HepG2 (cell line): ENCODE data around the gene SLC38A3. TPM values are rescaled to one million over a fixed set of nuclear protein-coding genes. Genes with fewer than 3 reads are reported as not detected.

Experiments used
- IKZF4 ChIP-seq: sonication (generic); formaldehyde crosslinking; IDR thresholded peaks from 2 replicates; pipeline ENCODE4 v1.5.1; 2020; ENCODE audit warnings: borderline replicate concordance, mild to moderate bottlenecking, low read depth, missing genetic modification reagents; ENCODE audit errors: not compliant biosample characterization
- KDM4B ChIP-seq: sonication (generic); formaldehyde crosslinking; IDR thresholded peaks from 2 replicates; pipeline ENCODE4 v1.4.0; 2020; ENCODE audit warnings: missing genetic modification reagents
- MBNL3 ChIP-seq: fragments of 250-450 bp; sonication (Bioruptor Pico); conservative IDR thresholded peaks from 2 replicates; pipeline ENCODE4 v1.8.0; 2022; ENCODE audit warnings: mild to moderate bottlenecking, inconsistent platforms
- NR2C2 ChIP-seq: sonication (generic); formaldehyde crosslinking; IDR thresholded peaks from 2 replicates; pipeline ENCODE4 v1.4.0; 2020; ENCODE audit warnings: missing genetic modification reagents, mild to moderate bottlenecking, moderate library complexity, borderline replicate concordance
- POLR2AphosphoS5 ChIP-seq: IDR thresholded peaks from 2 replicates; pipeline ENCODE4 v1.6.1; 2012; ENCODE audit warnings: low read depth, low read length
- RAD21 ChIP-seq: fragments of 450-650 bp; formaldehyde crosslinking; IDR thresholded peaks from 2 replicates; pipeline ENCODE4 v1.5.0; 2020; ENCODE audit warnings: mild to moderate bottlenecking
- RBFOX2 ChIP-seq: fragments of 200-400 bp; formaldehyde crosslinking; IDR thresholded peaks from 2 replicates; pipeline ENCODE4 v1.6.1; 2017; ENCODE audit warnings: low read depth, mild to moderate bottlenecking, low read length
- SKI ChIP-seq: fragments of 450-650 bp; IDR thresholded peaks from one replicate; pipeline ENCODE4 v1.6.1; 2018; ENCODE audit warnings: mild to moderate bottlenecking; ENCODE audit not compliant: partially characterized antibody
- SOX5 ChIP-seq: IDR thresholded peaks from 2 replicates; pipeline ENCODE4 v1.6.1; 2016; ENCODE audit warnings: borderline replicate concordance
- SOX6 ChIP-seq, 2 experiments: fragments of 450-650 bp in 1 of 2; sonication (generic) in 1 of 2; formaldehyde crosslinking in 1 of 2; IDR thresholded peaks; 2 replicates each; pipeline versions ENCODE4 v1.4.0 to v1.6.1; 2017 to 2020; ENCODE audit warnings: antibody characterized with exemption in 1 of 2, mild to moderate bottlenecking in 1 of 2, missing genetic modification reagents in 1 of 2
- SP2 ChIP-seq: sonication (generic); formaldehyde crosslinking; IDR thresholded peaks from 2 replicates; pipeline ENCODE4 v1.5.1; 2020; ENCODE audit warnings: mild to moderate bottlenecking, missing genetic modification reagents
- ZFP36 ChIP-seq: fragments of 150-350 bp; IDR thresholded peaks from 2 replicates; pipeline ENCODE4 v1.6.1; 2018; ENCODE audit warnings: borderline replicate concordance, low read length, low read depth; ENCODE audit not compliant: partially characterized antibody
- ZNF274 ChIP-seq: sonication (generic); formaldehyde crosslinking; IDR thresholded peaks from 2 replicates; pipeline ENCODE4 v1.5.1; 2020; ENCODE audit warnings: mild to moderate bottlenecking, missing genetic modification reagents
- ZNF432 ChIP-seq: sonication (generic); formaldehyde crosslinking; IDR thresholded peaks from 2 replicates; pipeline ENCODE4 v1.5.0; 2020; ENCODE audit warnings: missing genetic modification reagents, mild to moderate bottlenecking, borderline replicate concordance
- ZNF737 ChIP-seq: sonication (generic); formaldehyde crosslinking; IDR thresholded peaks from 2 replicates; pipeline ENCODE4 v1.5.0; 2020; ENCODE audit warnings: missing genetic modification reagents, mild to moderate bottlenecking, borderline replicate concordance
- ZNF784 ChIP-seq: sonication (generic); formaldehyde crosslinking; IDR thresholded peaks from 2 replicates; pipeline ENCODE4 v1.5.1; 2020; ENCODE audit warnings: missing genetic modification reagents, mild to moderate bottlenecking, borderline replicate concordance
- ZNF841 ChIP-seq: sonication (generic); formaldehyde crosslinking; IDR thresholded peaks from 2 replicates; pipeline ENCODE4 v1.8.1; 2023; ENCODE audit warnings: missing genetic modification reagents, borderline replicate concordance
- ZSCAN31 ChIP-seq: sonication (generic); formaldehyde crosslinking; IDR thresholded peaks from 2 replicates; pipeline ENCODE4 v1.5.0; 2020; ENCODE audit warnings: low read depth, mild to moderate bottlenecking, missing genetic modification reagents
- polyA plus RNA-seq, 8 experiments: library from polyadenylated mRNA; depleted of rRNA in 3 of 8; stranded (reverse) in 7 of 8; unstranded in 1 of 8; fragments of >200 nt; fragmentation: Illumina TruSeq in 4 of 8; extraction: Trizol in 4 of 8; gene quantifications; 2 replicates each; pipeline versions ENCODE4 v1.2.1 to v1.2.3, GENCODE V29; 2011 to 2016; ENCODE audit warnings: low read depth in 4 of 8, missing spikeins in 1 of 8, mixed read lengths in 1 of 8; ENCODE audit not compliant: insufficient read depth in 1 of 8
- total RNA-seq, 5 experiments: library from RNA; depleted of rRNA; stranded (reverse); fragments of >200 nt; fragmentation: Illumina TruSeq; extraction: Trizol; gene quantifications; 2 replicates each; pipeline ENCODE4 v1.2.3, GENCODE V29; 2016; ENCODE audit warnings: low read depth in 1 of 5
- TF ChIP-seq, protein P1 (sequence below): sonication (generic); formaldehyde crosslinking; IDR thresholded peaks from 2 replicates; pipeline ENCODE4 v1.5.0; 2020; ENCODE audit warnings: mild to moderate bottlenecking, missing genetic modification reagents, borderline replicate concordance
- TF ChIP-seq, protein P2 (sequence below): sonication (generic); formaldehyde crosslinking; conservative IDR thresholded peaks from 2 replicates; pipeline ENCODE4 v1.4.0; 2020; ENCODE audit warnings: missing genetic modification reagents

Gene SLC38A3
- total and polyA plus RNA-seq, 2 of the 13 experiments (the other 11 are each of a cell fraction or from before 2014, with no cell fraction given): 29.8 to 164 TPM

GRCh38 chr3:50210176-50210509 lies 5.1 kb downstream of the SLC38A3 start (continued):
- TF ChIP-seq ZNF784 (no peak), RAD21 (CRISPR knock-in tag) (no peak), ZNF737 (CRISPR knock-in tag) (0 out of 2 replicates have a peak, but pooled peaks have one; percentile 49), SOX6 (IDR thresholded peaks at IDR 0.05) (no peak), SOX6 (CRISPR knock-in tag; IDR thresholded peaks at IDR 0.05) (no peak), ZNF274 (CRISPR knock-in tag) (no peak), RBFOX2 (no peak), NR2C2 (CRISPR knock-in tag) (no peak), ZFP36 (no peak), MBNL3 (CRISPR knock-in tag) (no peak), ZSCAN31 (no peak), SKI (no peak), ZNF841 (CRISPR knock-in tag) (no peak), SP2 (CRISPR knock-in tag) (no peak), KDM4B (CRISPR knock-in tag) (no peak), ZNF432 (CRISPR knock-in tag) (no peak), POLR2AphosphoS5 (peak; percentile 28; the same call in 1 of the 2 replicates), IKZF4 (CRISPR knock-in tag) (no peak), SOX5 (CRISPR knock-in tag) (no peak)
- TF ChIP-seq, protein P1, sequence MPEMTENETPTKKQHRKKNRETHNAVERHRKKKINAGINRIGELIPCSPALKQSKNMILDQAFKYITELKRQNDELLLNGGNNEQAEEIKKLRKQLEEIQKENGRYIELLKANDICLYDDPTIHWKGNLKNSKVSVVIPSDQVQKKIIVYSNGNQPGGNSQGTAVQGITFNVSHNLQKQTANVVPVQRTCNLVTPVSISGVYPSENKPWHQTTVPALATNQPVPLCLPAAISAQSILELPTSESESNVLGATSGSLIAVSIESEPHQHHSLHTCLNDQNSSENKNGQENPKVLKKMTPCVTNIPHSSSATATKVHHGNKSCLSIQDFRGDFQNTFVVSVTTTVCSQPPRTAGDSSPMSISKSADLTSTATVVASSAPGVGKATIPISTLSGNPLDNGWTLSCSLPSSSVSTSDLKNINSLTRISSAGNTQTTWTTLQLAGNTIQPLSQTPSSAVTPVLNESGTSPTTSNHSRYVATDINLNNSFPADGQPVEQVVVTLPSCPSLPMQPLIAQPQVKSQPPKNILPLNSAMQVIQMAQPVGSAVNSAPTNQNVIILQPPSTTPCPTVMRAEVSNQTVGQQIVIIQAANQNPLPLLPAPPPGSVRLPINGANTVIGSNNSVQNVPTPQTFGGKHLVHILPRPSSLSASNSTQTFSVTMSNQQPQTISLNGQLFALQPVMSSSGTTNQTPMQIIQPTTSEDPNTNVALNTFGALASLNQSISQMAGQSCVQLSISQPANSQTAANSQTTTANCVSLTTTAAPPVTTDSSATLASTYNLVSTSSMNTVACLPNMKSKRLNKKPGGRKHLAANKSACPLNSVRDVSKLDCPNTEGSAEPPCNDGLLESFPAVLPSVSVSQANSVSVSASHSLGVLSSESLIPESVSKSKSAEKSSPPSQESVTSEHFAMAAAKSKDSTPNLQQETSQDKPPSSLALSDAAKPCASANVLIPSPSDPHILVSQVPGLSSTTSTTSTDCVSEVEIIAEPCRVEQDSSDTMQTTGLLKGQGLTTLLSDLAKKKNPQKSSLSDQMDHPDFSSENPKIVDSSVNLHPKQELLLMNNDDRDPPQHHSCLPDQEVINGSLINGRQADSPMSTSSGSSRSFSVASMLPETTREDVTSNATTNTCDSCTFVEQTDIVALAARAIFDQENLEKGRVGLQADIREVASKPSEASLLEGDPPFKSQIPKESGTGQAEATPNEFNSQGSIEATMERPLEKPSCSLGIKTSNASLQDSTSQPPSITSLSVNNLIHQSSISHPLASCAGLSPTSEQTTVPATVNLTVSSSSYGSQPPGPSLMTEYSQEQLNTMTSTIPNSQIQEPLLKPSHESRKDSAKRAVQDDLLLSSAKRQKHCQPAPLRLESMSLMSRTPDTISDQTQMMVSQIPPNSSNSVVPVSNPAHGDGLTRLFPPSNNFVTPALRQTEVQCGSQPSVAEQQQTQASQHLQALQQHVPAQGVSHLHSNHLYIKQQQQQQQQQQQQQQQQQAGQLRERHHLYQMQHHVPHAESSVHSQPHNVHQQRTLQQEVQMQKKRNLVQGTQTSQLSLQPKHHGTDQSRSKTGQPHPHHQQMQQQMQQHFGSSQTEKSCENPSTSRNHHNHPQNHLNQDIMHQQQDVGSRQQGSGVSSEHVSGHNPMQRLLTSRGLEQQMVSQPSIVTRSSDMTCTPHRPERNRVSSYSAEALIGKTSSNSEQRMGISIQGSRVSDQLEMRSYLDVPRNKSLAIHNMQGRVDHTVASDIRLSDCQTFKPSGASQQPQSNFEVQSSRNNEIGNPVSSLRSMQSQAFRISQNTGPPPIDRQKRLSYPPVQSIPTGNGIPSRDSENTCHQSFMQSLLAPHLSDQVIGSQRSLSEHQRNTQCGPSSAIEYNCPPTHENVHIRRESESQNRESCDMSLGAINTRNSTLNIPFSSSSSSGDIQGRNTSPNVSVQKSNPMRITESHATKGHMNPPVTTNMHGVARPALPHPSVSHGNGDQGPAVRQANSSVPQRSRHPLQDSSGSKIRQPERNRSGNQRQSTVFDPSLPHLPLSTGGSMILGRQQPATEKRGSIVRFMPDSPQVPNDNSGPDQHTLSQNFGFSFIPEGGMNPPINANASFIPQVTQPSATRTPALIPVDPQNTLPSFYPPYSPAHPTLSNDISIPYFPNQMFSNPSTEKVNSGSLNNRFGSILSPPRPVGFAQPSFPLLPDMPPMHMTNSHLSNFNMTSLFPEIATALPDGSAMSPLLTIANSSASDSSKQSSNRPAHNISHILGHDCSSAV (CRISPR knock-in tag): no peak
- TF ChIP-seq, protein P2, sequence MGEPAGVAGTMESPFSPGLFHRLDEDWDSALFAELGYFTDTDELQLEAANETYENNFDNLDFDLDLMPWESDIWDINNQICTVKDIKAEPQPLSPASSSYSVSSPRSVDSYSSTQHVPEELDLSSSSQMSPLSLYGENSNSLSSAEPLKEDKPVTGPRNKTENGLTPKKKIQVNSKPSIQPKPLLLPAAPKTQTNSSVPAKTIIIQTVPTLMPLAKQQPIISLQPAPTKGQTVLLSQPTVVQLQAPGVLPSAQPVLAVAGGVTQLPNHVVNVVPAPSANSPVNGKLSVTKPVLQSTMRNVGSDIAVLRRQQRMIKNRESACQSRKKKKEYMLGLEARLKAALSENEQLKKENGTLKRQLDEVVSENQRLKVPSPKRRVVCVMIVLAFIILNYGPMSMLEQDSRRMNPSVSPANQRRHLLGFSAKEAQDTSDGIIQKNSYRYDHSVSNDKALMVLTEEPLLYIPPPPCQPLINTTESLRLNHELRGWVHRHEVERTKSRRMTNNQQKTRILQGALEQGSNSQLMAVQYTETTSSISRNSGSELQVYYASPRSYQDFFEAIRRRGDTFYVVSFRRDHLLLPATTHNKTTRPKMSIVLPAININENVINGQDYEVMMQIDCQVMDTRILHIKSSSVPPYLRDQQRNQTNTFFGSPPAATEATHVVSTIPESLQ (CRISPR knock-in tag): no peak
